MV-4-11 (cell line): Measurements from ENCODE around the gene PRKCH.

ENCODE experiments used
- DNase-seq: peaks from one replicate; lab custom pipeline; 2025; lab: John Stamatoyannopoulos, UW

PRKCH gene

DNA sequence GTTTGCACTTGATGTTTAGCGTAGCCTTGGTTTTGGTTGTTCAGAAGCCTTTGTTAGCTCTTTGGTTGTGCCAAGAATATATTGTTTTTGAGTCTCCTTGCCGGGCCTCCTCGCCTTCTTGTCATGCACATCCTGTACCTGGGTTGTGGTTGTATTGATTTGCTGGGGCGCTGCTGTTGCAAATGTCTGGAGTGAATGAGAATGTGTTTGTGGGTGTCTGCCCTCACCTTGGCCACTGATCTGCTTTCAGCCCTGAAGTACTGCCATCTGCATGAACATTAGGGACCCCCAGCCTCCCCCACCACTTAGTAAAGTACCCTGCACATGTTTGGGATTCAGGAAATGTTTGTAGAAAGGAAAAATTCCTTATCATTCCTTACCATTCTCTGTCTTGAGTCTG, 16.5 kb downstream of the PRKCH start:
- DNase-seq: no peak

DNA sequence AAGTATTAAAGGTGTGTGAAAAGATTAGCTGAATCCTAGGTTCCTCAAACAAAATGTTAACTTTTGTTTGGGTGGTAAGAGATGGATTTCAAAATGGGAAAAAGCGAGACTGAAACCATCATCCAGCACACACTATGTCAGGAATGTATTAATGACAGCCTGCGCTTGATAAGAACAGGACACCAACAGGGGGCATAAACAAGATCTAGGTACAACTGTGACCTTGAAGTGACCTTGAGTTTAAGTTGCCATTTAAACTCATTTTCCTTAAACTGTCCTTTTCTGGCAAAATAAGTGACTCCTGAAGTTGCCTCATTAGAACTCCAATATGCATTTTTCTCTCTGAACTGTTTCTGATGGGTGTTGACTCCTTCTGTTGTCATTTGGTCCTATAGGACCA, 17.1 kb downstream of the PRKCH start:
- no peak for DNase-seq

DNA sequence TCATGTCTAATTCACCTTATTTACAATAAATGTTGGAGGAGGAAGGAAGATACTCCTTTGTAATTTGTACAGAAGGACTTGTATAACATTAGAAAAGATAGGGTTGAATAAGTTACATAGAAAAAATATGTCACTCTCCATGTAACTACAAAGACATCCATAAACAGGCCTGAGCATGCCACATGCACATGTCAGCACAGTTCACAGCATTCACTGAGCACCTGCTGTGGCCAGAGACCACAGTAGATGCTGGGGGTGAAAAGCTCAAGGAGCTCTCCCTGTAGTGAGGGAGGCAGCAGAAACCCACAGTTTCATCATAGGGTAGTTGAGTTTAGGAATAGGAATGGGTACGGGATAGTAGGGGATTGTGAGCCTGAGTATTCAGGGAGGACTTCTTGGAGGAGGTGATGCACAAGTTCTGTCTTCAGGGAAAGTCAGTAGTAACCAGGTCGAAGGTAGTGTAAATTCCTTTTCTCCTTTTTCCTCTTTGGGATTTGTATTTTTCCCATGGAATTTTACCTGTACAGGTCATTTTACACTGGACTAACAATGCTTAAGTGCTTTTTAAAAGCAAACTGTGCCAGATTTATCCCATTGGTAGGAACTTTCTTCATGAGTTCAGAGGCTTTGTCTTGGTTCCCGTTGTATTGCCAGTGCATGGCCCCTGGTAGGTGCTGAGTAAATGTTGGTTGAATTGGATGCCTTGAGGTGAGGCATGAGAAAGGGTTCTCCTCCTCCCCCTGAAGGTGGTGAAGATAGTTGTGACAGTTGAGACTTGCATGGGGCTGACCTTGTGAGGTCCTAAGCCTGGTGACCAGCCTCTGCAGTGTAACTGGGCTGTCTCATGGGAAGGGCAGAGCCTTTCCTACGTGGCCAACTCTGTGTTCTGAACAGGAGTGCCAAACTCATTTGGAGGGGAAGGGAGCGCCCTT, 20.2 kb downstream of the PRKCH start:
- no peak for DNase-seq

DNA sequence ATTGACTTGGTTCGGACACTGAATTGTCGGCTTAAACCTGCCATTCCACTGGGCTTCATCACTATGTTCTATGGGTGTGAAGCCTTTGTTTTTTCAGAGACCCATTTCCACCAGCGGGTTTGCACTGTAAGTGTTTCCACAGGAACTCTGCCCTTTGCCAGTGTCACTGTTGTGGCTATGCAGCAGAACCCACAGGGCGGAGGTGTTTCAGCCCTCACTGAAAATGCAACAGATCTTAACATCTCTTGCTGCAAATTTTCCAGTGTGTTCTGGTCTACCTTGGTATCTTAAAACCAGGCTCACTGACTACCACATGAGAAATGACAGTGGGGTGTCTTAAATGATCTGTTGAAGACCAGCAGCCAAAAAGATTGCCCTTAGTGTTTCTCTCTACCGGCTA, 21.1 kb downstream of the PRKCH start:
- DNase-seq: no peak

DNA sequence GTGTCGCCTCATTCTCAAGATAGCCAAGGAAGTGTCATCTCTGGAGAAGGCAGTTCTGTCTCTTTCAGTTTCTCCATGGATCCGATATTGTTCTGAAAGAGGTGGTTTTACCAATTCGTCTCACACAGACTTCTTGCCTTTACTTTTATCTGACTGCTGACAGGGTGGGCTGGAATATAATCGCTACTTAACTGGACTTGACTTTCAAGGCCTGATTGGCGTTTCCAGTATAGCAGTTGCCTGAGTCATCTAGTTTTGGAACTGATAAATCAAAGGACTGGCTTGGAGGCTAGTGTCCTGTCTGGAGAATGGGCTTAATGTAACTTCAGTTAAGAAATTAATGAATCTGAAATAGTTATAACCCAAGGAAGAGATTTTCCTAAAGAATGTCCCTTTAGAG, 21.6 kb downstream of the PRKCH start:
- no peak for DNase-seq

DNA sequence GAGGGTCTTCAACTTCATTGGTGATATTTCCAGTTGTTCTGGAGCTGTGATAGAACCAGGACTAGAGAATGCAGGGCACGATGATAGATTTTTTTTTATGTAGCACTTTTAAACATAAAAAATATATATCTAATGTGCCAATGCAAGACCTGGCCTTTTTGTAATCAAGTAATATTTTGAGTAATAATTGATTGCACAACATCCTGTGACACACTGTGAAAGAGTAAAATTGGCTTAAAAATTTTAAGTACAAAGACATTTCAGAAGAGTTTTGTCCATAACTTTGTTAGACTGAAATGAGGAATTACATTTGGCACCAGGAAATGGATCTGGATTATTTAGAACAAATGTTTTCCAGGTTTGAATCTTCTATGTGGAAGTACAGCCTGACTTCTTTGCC, 22.1 kb downstream of the PRKCH start:
- peak; percentile 24 for DNase-seq

DNA sequence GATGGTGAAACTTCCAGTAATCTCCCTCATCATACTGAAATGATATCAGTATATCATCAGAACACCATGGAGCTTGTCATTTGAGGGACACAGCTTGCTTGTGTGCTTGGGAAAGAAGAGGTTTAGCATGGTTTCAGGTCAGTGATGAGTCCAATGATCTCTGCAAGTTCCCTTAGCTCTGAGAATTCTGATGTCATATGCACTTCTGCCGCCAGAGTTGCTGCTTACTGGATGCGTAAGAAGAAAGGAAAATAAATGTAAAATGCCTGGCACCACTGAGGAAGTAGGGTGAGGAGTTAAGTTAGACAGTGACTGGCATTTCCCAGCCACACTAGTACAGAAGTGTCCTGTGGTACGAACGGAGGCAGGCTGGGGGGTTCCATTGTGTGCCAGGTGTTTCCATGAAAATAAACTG, 22.6 kb downstream of the PRKCH start:
- peak; percentile 41 for DNase-seq

DNA sequence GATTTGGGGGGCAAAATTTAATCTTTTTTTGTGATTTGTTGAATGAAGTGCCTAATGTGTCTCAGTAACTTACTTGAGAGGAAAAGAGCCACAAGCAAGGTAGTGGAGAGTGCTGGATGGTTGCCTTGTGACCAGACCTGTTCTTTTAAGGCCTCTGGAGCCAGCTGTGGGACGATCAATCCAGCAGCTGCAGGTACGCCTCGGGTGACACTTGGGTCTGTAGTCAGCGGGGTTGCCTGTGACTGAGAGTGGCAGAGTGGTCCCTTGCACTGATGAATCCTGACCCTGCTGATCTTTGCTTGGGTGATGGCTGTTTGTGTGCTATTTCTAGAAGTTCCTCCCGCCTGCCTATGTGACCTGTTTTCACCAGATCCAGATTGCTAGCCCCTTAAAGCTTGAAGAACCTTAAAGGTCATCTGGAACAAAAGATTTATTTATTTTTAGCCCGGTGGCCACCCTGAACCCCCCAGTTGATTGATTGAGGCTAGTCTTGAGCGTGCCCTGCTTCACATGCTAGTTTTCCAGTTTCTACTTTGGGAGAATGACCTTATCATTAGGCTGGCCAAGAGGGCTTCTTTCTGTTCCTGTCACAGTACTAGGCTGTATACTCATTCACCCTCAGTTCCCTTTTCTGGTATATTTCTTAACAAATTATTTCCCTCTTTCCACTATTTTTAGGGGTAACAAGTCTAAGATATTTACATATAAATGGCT, 23.2 kb downstream of the PRKCH start:
- DNase-seq: peak; percentile 73

DNA sequence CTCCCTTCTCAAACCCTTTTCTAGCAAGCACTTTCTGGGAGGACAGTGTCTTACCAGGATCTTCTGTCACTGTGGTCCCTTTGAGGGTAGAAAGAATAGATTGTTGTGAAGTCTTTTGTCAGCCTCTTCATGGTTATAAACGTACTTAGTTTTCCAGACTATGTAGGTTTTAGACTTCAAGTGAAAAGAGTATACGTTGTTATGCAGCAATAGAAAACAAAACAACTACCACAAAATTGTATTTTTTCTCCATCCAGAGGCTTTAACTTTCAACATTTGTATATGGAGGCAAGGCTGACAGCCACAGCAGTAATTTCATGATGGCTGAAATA, 23.7 kb downstream of the PRKCH start:
- no peak for DNase-seq

DNA sequence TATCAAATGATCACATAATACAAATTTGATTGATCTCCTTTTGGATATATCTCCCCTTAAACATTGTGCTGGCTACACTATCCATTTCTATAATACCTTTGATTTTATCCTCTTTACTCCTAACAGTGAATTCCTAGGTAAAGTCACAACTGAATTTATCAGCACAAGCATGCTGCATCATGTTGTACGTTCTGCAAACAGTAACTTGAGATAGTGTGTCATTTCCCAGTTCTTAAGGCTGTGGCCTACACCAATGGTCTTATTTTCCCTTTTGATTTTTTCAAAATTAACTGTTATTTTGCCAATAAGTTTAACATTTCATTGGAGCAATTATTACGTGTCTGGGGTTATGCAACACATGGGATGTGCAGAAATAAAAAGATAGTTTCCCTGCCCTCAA, 24.8 kb downstream of the PRKCH start:
- no peak for DNase-seq

DNA sequence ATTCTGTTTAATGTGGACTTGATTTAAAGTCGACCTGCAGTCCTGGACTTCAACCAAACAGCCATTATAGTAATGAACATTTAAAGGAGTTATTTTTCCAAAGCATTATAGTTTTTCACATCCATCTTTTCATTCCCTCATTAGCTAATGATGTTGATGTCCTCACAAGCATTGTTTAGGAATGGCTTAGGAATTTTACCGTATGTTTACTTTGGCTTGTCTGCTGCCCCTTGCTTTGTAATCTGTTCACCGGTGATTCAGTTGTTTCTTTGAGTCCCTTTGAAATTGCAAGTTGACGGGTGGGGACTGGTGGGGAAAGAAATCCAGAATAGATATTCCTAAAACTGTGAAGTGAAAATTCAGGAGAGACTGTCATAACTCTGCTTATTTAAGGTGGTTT, 25.4 kb downstream of the PRKCH start:
- no peak for DNase-seq

DNA sequence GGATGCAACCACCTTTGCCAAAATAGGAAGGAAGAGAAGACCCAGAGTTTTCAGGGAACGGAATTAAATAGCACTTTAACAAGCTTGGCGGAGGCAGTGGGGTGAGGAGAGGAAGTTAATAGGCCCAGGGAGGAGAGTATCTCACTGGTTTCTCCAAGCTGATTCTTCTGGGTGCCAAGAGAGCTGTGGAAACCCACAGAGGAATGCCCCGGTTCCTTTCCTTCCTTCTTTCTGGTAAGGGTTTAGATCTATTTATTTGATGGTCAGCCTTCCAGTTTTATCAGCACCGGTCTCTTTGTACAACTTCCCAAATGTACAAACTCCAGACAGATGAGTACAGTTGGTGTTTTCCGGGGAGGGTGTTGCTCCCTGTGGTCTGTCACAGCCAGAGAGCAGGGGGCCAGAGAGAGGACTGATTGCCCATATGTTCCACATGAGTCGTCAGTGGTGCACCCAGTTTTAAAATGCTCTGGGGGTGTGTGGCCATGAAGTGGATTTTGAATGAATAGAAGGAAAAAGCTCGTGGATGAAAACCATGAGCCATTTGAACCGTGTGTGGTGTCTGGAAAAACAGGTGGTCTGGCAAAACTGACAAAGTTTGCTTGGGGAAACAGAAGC, 26.6 kb downstream of the PRKCH start:
- peak; percentile 51 for DNase-seq

DNA sequence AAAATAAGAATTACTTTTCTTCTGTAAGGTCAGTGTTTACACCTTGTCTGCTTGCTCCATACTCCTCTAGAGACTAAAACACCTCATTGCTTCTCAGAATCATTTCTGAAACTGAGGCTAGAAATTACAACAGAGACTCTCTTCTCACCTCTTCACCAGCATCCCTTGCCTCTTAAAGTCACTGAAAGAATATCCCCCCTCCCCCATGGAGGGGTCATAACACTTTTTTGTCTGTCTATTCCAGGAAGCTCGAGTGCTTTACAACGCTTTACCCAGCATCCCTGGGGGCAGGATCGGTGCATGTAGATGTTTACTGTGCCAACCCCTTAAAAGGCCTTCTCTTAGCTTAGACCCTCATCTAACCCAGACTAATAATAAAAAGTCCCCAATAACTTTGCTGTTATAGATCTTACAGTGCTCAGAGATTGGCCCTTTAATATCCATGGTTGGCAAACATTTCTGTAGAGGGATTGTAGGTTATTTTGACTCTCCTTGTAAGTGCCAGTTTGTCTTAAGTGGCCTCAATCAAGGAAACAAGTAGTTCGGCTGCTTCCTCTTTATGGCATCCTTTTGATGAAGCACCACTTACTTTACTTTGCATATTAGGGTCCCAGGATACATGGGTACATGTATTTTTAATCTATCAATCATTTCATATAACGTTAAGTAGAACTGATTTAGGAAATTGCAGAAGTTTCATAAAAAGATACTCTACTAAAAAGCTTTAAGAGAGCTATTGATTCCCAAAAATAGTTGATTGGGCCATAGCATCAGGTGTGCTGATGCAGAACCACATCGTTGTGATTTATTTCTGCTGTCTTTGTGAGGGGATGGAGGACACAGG, 29.3 kb downstream of the PRKCH start:
- no peak for DNase-seq

DNA sequence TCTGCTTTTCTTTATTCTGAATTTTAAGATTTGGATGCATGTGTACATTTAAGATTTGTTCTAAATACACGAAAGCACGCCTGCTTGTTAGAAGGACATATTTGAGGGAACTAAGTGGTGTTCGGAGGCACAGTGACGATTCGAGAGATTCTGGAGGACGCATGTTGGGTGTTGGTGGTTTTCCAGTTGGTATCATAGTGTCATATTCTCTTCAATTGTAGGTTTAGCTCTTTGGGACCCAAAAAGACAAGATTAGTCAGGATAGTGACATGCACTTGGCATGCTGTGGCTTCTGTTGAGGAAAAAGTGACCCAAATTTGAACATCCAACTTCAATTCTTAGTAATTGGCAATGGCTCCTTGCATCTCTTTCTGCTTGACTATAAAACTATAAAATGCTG, 30.1 kb downstream of the PRKCH start:
- no peak for DNase-seq

DNA sequence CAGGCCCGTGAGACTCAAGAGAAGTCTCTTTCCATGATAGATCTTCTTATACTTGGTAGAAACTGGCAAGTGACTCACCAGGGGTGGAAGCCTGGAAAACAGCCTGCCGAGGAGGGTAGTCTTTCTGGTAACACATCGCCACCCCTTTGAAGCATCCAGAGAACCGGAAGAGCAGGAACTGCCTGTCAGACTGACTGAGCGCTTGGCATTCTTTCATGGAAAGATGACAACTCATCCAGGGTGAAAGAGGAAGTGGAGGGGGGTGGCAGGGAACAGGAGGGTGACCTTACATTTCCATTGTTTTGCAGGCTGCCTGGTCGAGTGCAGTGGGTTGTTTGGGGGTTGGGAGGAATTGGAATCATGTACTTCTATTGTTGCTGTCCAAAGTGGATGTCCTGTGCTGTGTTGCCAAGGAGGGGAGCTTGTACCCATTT, 34.5 kb downstream of the PRKCH start:
- DNase-seq: peak; percentile 41

DNA sequence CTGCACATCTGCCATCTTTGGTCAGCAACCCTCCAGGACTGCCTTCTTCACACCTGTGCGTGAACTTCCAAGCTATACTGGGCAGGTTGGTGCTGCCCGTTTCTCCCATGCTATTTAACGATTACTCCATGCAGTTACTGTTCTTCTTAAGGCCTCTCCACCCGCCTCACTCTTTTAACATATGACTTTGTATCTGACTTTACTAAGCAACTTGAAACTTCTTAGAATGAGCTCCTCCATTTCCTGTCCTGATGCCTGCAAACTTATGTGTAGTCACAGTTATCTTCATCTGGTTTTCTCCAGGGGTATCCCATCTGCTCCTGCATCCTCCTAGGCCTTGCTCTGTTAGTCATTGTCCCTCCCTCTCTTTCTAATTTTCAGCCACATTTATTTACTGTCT, 35.7 kb downstream of the PRKCH start:
- no peak for DNase-seq

DNA sequence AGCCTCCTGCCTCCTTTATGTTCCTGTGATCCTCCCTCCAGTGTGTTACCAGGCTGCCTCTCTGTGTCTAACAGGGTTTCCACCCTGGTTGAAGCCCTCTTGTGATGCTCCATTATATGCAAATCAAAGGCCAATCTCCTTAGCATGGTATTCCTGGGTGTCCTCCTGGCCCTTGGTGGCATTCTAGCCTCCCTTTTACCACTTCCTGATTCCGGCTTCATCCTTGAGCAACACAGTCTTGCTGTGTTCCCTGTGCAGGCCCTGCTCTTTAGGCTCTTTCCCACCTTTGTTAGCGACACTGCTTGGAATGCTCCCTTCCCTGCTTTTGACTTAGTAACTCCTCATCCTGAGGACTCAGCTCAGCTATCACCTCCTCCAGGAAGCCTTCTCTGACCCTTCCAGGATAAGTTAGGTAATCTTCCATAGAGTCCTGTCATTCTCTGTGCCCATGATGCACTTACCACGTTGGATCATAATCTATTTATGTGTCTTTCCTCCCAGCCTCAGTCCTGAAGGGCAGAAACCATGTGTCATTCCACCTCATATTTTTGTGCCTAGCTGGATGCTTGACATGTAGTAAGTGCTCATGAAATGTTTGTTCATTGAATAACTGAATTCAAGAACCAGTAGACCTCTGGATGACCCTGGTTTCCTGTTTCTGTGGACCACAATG, 37.3 kb downstream of the PRKCH start:
- DNase-seq: peak; percentile 21

DNA sequence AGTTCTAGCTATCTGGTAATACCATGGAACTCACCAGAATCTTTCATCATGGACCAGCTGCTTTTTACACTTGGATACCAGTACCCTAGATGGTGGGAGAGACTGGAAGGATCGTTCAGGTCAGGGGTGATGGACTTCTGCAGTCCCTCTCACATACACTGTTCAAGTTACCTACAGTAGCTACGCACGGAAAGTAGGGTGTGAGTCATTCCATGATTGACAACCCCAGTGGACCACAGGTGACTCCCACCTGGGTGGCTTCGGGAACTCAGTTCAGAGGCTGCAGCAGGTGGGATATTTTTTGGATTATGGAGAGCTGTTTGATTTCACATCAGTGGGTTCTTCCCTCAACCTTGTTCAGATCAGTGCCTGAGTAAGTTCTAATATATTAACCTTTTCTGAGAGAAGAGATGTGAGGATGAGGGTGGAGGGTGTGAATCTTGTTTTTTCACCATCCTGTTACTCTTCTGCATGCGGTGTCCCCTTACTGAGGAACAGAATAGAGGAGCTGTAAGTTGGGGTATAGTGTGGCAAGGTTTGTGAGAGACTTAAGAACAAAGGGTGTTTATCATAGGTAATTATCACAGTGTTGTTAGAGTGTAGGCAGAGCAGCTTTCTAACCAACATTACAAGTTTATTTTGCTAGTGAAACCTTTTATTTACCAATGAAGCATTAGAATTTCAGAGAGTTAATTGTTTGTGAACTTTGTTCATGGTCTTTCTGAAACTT, 39.6 kb downstream of the PRKCH start:
- no peak for DNase-seq

DNA sequence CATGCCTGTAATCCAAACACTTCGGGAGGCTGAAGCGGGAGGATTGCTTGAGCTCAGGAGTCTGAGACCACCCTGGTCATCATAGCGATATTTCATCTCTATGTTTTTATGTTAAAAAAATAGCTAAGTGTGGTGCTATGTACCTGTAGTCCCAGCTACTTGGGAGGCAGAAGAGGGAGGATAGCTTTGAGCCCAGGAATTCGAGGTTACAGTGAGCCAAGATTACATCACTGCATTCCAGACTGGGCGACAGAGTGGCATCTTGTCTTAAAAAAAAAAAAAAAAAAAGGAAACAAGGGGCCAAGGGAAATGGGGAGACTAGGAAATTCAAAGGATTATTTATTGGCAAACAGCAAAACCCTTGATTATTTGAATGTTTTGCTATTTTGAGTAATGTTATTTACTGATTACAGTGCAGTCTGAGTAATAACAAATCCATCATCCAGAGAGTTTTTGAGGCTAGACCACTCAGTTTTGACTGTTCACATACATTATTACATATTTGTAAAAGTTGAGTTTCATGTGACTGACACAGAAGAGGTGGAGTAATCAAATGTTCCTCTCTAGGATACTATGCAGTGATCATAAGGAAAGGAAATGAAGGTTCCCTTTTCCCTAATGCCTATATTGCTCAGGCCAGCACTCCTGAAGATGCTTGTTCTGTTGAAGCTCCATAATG, 40.8 kb downstream of the PRKCH start:
- no peak for DNase-seq

DNA sequence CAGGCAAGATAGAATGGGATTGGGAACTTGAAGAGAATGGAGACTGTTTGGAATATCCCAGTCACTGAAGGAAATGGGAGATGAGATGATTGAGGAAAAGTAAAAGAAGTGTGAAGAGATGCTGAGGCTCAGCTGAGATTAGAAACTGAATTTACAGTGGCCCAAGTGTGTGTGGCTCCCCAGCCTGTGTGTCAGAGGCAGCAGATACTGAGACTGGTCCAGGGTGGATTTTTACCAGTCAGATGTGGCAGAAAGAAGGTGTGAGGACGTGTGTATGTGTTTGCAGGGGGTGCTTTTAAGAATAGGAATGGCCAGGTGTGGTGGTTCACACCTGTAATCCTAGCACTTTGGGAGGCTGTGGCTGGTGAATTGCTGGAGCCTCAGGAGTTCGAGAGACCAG, 42.9 kb downstream of the PRKCH start:
- DNase-seq: no peak
